T-helper 2 cell (primary cell): Measurements from ENCODE around the gene GRIN3B.
A peak's percentile ranks its signal among the peaks of the same experiment; 100 is the strongest.
"Not testable (repeated sequence)": the region's sequence is repeated elsewhere in the genome, so short reads cannot be mapped to it uniquely, and the experiment has no call there.

ENCODE experiments used
- DNase-seq, 5 experiments: peaks; one replicate each; pipeline versions ENCODE4 v3.0.0 to v3.0.0-alpha.2; 2012 to 2022
- total RNA-seq, 2 donors: gene quantifications; one replicate each; lab custom pipeline; 2026; lab: John Stamatoyannopoulos, UW

GRIN3B gene
- 0 to 0.34 reads per million in 2 donors for total RNA-seq

DNA sequence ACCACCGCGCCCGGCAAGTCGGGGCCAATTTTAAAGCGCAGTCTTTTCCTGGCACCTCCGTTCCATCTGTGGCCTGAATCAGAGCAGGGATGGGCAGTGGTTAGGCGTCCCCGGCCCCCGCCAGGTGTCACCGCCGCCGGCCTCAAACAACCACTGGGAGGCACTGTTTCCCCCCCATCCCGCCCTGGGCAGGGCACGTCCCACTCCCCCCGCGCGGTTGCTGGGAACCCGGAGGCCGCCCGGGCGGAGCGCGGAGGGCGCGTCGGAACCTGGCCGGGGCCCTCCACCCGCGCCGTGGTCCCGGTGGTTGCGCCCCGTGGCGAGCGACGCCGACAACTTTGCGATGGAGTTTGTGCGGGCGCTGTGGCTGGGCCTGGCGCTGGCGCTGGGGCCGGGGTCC lies at the start of gene GRIN3B:
Gene GRIN3B, plus strand, starts transcription at position 325 of the 400 bp plus-strand sequence. Its CDS starts 19 bp downstream, at position 344.
- DNase-seq: peak in 4 of 5 experiments; percentile 52 to 61 (median 56)

- DNase-seq: no peak
Observed at GRCh38 chr19:952049-952679, 48.1 kb upstream of the GRIN3B start.

GRCh38 chr19:952680-953444 lies 47.4 kb upstream of the GRIN3B start:
- DNase-seq: peak in 1 of 5 experiments; percentile 25

GRCh38 chr19:953445-954271 lies 46.6 kb upstream of the GRIN3B start:
- DNase-seq: no peak

DNA sequence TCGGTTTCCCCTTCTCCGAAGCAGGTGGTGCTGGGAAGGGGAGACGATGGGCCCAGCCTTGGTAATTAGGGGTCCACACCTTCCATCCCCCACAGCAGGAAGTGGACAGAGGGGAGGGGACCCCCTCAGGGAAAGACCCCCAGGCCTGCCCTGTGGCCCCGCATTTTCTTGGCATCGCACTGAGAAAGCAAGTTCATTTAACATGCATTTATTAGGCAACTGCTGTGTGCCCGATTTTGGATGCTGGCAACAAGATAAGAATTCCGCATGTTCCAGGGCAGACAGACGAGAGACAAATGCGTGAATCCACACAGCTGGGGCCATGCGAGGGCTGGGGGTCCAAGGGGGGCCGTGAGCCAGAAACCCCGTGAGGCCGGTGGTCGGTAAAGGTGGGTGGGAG lies 45.9 kb upstream of the GRIN3B start:
- DNase-seq: no peak

- no peak for DNase-seq
Observed at GRCh38 chr19:954672-955494, 45.3 kb upstream of the GRIN3B start.

- no peak for DNase-seq
Observed at GRCh38 chr19:955803-956765, 44.1 kb upstream of the GRIN3B start.

DNA sequence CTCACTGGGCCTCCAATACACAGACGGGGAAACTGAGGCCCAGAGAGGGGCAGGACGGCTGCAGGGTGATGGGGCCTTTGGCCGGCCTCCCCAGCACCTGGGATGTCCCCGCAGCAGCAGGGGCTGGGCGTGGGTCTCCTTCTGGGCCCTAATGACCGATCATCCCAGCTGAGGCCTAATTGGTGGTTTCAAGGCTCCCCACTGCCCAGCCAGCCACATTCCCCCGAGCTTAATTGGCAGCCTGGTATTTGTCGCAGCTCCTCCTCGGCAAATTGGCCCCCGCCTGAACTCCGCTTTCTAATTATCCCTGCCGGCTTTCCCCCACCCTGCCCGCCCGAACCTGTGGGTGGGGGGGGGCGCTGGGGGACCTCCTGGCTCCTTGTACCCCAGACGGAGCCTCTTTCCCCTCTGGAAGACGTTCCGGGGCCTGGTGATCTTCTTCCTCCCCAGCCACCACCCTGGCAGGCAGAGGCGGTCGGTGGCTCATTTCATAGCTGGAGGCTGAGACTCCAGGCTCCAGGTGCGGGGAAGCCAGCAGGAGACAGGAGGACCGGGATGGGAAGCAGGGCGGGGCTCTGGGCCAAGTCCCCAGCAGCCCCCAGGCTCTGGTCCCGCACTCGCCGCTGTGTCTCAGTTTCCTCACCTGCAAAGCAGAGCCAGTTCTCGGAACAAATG lies 43.3 kb upstream of the GRIN3B start:
- DNase-seq: no peak

GRCh38 chr19:957578-957977 lies 42.6 kb upstream of the GRIN3B start:
- DNase-seq: not testable (repeated sequence)

DNA sequence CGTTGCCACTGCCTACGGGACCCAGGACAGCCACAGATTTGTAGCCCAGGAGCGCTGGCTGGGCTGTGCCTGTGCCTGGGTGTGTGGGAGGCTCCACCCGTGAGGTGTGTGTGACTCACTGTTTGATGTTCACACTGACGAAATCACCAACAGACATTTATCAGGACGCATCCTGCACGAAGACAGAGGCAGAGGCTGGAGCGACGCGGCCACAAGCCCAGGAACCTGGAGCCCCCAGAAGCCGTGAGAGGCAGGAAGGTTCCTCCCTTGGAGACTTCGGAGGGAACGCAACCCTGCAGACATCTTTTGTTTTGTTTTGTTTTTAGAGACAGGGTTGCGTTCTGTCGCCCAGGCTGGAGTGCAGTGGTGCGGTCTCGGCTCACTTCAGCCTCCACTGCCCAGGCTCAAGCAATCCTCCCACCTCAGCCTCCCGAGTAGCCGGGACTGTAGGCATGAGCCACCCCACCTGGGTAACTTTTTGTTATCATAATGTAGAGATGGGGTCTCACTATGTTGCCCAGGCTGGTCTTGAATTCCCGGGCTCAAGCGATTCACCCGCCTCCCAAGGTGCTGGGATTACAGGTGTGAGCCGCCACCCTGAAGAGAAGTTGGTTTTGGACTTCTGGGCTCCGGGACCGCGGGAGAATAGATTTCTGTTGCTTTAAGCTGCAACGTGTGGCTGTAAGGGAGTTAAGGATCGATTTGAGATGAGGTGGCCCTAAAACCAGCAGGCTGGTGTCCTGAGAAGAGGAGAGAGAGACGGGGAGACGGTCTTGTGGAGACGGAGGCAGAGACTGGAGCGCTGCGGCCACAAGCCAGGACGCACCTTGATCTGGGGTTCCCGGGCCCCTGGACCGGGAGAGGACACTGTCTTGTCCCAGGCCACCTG lies 41.0 kb upstream of the GRIN3B start:
- peak in 1 of 5 experiments; percentile 20 for DNase-seq

- DNase-seq: no peak
Observed at GRCh38 chr19:960020-960419, 40.2 kb upstream of the GRIN3B start.

- DNase-seq: no peak
Observed at GRCh38 chr19:960601-960938, 39.6 kb upstream of the GRIN3B start.

DNA sequence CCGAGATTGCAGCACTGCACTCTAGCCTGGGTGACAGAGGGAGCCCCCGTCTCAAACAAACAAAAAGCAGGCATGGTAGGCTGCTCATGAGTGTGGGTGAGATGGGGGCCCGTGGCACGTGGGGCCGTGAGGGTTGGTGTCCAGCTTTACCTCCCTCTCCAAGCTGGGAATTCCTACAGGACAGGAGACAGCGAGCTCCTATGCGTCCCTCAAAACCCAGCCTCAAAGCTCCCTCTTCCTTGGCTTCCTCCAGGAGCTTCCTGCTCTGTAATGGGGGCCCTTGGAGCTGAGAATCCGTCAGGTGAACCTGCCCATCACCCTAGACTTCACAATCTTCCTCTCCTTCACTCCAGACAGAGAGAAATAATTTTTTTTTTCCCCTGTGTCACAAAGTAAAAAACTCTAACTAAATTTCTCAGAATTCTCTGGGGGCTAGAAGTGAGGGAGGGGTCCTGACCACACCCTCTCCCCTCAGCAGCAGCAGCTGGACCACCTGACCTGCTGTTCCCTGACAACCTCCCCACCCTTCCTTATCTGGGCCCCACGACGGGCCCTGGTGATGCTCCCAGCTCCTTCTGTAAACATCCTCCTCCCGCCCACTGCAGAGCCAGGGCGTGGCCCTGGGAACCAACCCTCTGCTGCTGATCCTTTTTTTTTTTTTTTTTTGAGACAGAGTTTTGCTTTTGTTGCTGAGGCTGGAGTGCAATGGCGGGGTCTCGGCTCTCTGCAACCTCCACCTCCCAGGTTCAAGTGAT lies 38.2 kb upstream of the GRIN3B start:
- DNase-seq: no peak

DNA sequence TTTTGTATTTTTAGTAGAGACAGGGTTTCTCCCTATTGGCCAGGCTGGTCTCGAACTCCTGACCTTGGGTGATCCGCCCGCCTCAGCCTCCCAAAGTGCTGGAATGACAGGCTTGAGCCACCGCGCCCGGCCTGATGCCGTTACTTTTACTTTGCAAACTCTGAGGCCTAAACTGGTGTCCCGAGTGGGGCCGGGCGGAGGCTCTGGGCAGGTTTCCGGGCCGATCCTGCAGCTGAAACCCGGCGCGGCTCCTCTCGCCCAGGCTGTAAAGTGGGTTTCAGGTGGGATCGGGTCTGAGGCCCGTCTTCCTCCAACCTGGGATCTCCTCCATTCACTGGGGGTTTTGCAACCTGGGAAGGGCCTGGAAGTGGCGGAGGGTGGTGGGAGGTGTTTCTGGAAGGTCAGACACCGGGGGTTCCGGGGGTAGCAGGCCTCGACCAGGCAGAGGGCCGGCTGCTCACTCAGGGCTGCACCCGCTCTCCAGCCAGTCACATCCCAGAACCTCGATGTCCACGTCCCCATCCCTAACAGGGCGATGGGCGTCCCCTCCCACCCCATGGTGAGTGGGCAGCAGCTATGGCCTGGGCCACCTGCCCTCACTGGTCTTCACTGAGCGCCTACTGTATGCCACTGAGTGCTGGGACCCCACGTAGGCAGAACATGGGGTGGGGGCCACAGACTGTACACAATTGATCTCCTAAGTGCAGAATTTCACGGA lies 37.4 kb upstream of the GRIN3B start:
- DNase-seq: no peak

- DNase-seq: no peak
Observed at GRCh38 chr19:963486-963951, 36.7 kb upstream of the GRIN3B start.

- DNase-seq: no peak
Observed at GRCh38 chr19:964116-964520, 36.1 kb upstream of the GRIN3B start.

- DNase-seq: peak in 1 of 5 experiments; percentile 65
Observed at GRCh38 chr19:964761-965694, 35.2 kb upstream of the GRIN3B start.
